Activated effector memory CD4-positive, alpha-beta T cell treated with Interleukin-2 at 50 U/mL for 16 hours (primary cell): ENCODE results near the gene GARRE1.

Experiments used
- DNase-seq: peaks from one replicate; pipeline ENCODE4 v3.0.0-alpha.2; 2020

The GARRE1 gene

GRCh38 chr19:34295103-34295502 lies 40.7 kb downstream of the GARRE1 start:
- no peak for DNase-seq

DNA sequence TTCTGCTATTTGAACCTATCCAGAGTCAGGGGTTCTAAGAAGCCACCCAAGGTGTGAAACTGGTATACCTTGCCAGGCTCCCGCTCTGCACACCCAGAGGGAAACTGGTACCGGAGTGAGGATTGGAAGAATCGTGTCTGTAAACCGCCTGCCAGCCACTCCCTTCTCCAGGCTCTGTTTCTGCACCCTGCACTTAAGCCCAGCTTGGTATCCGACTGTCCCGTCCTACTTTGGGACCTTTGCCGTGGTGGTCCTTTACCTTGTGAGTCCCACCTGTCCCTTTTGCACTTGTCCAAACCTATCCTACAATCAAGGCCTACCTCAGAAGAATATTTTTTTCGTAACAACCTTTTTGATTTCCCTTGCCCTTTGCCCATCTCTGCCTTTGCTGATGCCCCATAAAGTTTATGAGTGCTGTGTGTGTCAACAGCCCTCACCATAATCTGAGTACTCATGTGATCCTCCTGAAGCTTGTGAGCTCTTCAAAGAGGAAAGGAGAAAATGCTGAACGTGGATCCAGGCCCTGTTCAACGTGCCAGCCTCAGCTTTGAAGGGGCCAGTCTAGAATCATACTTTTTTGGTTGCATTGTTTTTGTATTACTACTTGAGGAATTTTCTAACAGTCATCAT lies 44.7 kb downstream of the GARRE1 start:
- no peak for DNase-seq

DNA sequence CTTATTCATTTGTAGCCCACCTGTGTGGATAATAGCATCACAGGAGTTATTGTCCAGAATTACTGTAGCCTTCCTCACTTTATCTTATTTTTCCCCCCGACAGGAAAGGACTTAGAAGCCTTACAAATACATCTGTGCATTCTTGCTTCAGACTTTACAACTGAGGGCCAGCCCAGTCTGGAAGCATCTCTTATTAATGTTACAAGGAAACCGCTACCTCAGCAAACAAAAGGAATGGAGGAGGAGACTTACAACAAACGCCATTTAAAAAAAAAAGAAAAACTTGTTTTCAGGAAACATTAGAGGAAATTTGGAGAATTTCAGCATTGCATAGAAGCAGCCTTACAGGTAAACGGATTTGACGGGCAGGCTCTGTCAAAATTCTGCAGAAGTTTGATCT lies 45.2 kb downstream of the GARRE1 start:
- DNase-seq = no peak

- no peak for DNase-seq
Measured at GRCh38 chr19:34300380-34300779, 46.0 kb downstream of the GARRE1 start.

- no peak for DNase-seq
Measured at GRCh38 chr19:34300962-34301361, 46.6 kb downstream of the GARRE1 start.
